IMR-90 (cell line): ENCODE results near the gene GALC. TPM values are rescaled to one million over a fixed set of nuclear protein-coding genes. Genes with fewer than 3 reads are reported as not detected.

Source experiments
- ATAC-seq: fragments of 200-7000 bp; cut with Tn5 transposase; 2 replicates; pipeline ENCODE4 v1.9.1; 2020; ENCODE audit warnings: low read depth, mild to moderate bottlenecking, moderate library complexity
- BruUV-seq: library from RNA; stranded (reverse); fragments of 400-500 nt; replicated peaks from 2 replicates; lab custom pipeline; 2021; lab: Mats Ljungman, UMichigan
- CTCF ChIA-PET: fragments of 300-600 bp; formaldehyde crosslinking; extraction: SDS; loops from one replicate; lab custom pipeline; 2021; ENCODE audit warnings: antibody characterized with exemption; lab: Yijun Ruan, JAX
- POLR2A ChIA-PET: fragments of 300-600 bp; sonication (Branson Sonifier 250); formaldehyde crosslinking; loops from one replicate; lab custom pipeline; 2022; ENCODE audit warnings: antibody characterized with exemption; ENCODE audit not compliant: unreplicated experiment; lab: Charles Lee
- DNase-seq: peaks from one replicate; pipeline ENCODE4 v3.0.0; 2013
- H2AFZ ChIP-seq: replicated peaks from 2 replicates; pipeline ENCODE3; 2013; ENCODE audit warnings: low read length, mild to moderate bottlenecking; ENCODE audit not compliant: poor library complexity
- H2AK5ac ChIP-seq: 2 replicates; pipeline ENCODE4 v1.6.1; 2013; ENCODE audit warnings: low read depth, low read length, inconsistent platforms
- H2AK9ac ChIP-seq: replicated peaks from 2 replicates; pipeline ENCODE3; 2013; ENCODE audit warnings: mild to moderate bottlenecking, low read depth, low read length, moderate library complexity; ENCODE audit not compliant: poor library complexity
- H2BK120ac ChIP-seq: 2 replicates; pipeline ENCODE4 v1.6.1; 2013; ENCODE audit warnings: low read depth, low read length, inconsistent platforms
- H2BK15ac ChIP-seq: 3 replicates; pipeline ENCODE4 v1.6.1; 2013; ENCODE audit warnings: low read depth, low read length, inconsistent platforms
- H2BK20ac ChIP-seq: 2 replicates; pipeline ENCODE4 v1.6.1; 2013; ENCODE audit warnings: low read depth, mild to moderate bottlenecking, inconsistent platforms, low read length, moderate library complexity
- H2BK5ac ChIP-seq: 2 replicates; pipeline ENCODE4 v1.6.1; 2013; ENCODE audit warnings: mild to moderate bottlenecking, low read depth, low read length, inconsistent platforms; ENCODE audit not compliant: poor library complexity, severe bottlenecking
- H3K14ac ChIP-seq: replicated peaks from 2 replicates; pipeline ENCODE4 v1.6.1; 2013; ENCODE audit warnings: low read depth, low read length, inconsistent platforms
- H3K18ac ChIP-seq: 2 replicates; pipeline ENCODE4 v1.6.1; 2013; ENCODE audit warnings: low read depth, low read length, control low read depth
- H3K23ac ChIP-seq: 2 replicates; pipeline ENCODE4 v1.6.1; 2013; ENCODE audit warnings: low read depth, low read length, inconsistent platforms
- H3K27ac ChIP-seq: 2 replicates; pipeline ENCODE4 v1.5.1; 2013; ENCODE audit warnings: mild to moderate bottlenecking, control low read depth, low read length; ENCODE audit not compliant: insufficient read depth
- H3K27me3 ChIP-seq: 2 replicates; pipeline ENCODE4 v1.6.1; 2013; ENCODE audit warnings: low read length; ENCODE audit not compliant: control insufficient read depth, insufficient read depth
- H3K36me3 ChIP-seq: 2 replicates; pipeline ENCODE4 v1.6.1; 2013; ENCODE audit warnings: low read length, mixed read lengths; ENCODE audit not compliant: control insufficient read depth, insufficient read depth
- H3K4ac ChIP-seq: 2 replicates; pipeline ENCODE4 v1.6.1; 2013; ENCODE audit warnings: low read depth, low read length, inconsistent platforms
- H3K4me1 ChIP-seq: 2 replicates; pipeline ENCODE4 v1.6.1; 2013; ENCODE audit warnings: low read length, mixed read lengths; ENCODE audit not compliant: control insufficient read depth, insufficient read depth
- H3K4me2 ChIP-seq: 2 replicates; pipeline ENCODE4 v1.6.1; 2013; ENCODE audit warnings: low read depth, mild to moderate bottlenecking, control low read depth, low read length, moderate library complexity
- H3K4me3 ChIP-seq: 2 replicates; pipeline ENCODE4 v1.5.1; 2013; ENCODE audit warnings: low read depth, mild to moderate bottlenecking, control low read depth, low read length, moderate library complexity; ENCODE audit not compliant: insufficient read depth
- H3K56ac ChIP-seq: 2 replicates; pipeline ENCODE4 v1.6.1; 2013; ENCODE audit warnings: low read length, inconsistent platforms; ENCODE audit not compliant: insufficient read depth; ENCODE audit errors: extremely low read depth
- H3K79me1 ChIP-seq, 2 experiments: 2 replicates each; pipeline ENCODE4 v1.6.1; 2013; ENCODE audit warnings: low read length in 2 of 2, inconsistent platforms in 1 of 2, low read depth in 1 of 2
- H3K9ac ChIP-seq: 2 replicates; pipeline ENCODE4 v1.6.1; 2013; ENCODE audit warnings: low read depth, low read length, control low read depth
- H3K9me1 ChIP-seq: 2 replicates; pipeline ENCODE4 v1.6.1; 2013; ENCODE audit warnings: low read length, inconsistent platforms; ENCODE audit not compliant: insufficient read depth
- H3K9me3 ChIP-seq: 2 replicates; pipeline ENCODE4 v1.6.1; 2013; ENCODE audit warnings: low read length; ENCODE audit not compliant: control insufficient read depth, insufficient read depth
- H4K20me1 ChIP-seq: 2 replicates; pipeline ENCODE4 v1.6.1; 2013; ENCODE audit warnings: low read length, inconsistent platforms; ENCODE audit not compliant: insufficient read depth
- H4K5ac ChIP-seq: 2 replicates; pipeline ENCODE4 v1.6.1; 2013; ENCODE audit warnings: mild to moderate bottlenecking, low read depth, low read length, control low read depth
- H4K8ac ChIP-seq, 2 experiments: 2 replicates each; pipeline ENCODE4 v1.6.1; 2013; ENCODE audit warnings: low read depth in 2 of 2, low read length in 2 of 2, control low read depth in 1 of 2, inconsistent platforms in 1 of 2
- H4K91ac ChIP-seq: 2 replicates; pipeline ENCODE4 v1.6.1; 2013; ENCODE audit warnings: low read depth, low read length, inconsistent platforms; ENCODE audit not compliant: insufficient read depth
- BHLHE40 ChIP-seq: fragments of 150-350 bp; IDR thresholded peaks from 2 replicates; pipeline ENCODE4 v1.6.1; 2016; ENCODE audit warnings: mild to moderate bottlenecking, low read depth, low read length
- CEBPB ChIP-seq: IDR thresholded peaks from 2 replicates; pipeline ENCODE4 v1.6.1; 2012; ENCODE audit warnings: low read depth, low read length, improper control_type of control experiment
- CHD1 ChIP-seq: IDR thresholded peaks from 2 replicates; pipeline ENCODE4 v1.6.1; 2012; ENCODE audit warnings: low read depth, low read length, improper control_type of control experiment
- CTCF ChIP-seq: conservative IDR thresholded peaks from 2 replicates; pipeline ENCODE4 v1.5.1; 2012; ENCODE audit warnings: mild to moderate bottlenecking, low read depth, low read length, improper control_type of control experiment
- FOS ChIP-seq: fragments of 150-350 bp; IDR thresholded peaks from 2 replicates; pipeline ENCODE4 v1.6.1; 2016; ENCODE audit warnings: low read depth, low read length
- MAZ ChIP-seq: IDR thresholded peaks from 2 replicates; pipeline ENCODE4 v1.6.1; 2012; ENCODE audit warnings: low read depth, mild to moderate bottlenecking, low read length, improper control_type of control experiment, moderate library complexity, borderline replicate concordance
- MXI1 ChIP-seq: IDR thresholded peaks from 2 replicates; pipeline ENCODE4 v1.6.1; 2012; ENCODE audit warnings: low read depth, mild to moderate bottlenecking, low read length, moderate library complexity, borderline replicate concordance
- NFE2L2 ChIP-seq: fragments of 150-350 bp; IDR thresholded peaks from 2 replicates; pipeline ENCODE4 v1.6.1; 2016; ENCODE audit warnings: low read depth, mild to moderate bottlenecking, low read length
- POLR2A ChIP-seq: IDR thresholded peaks from 2 replicates; pipeline ENCODE4 v1.6.1; 2012; ENCODE audit warnings: mild to moderate bottlenecking, low read depth, low read length
- RCOR1 ChIP-seq: IDR thresholded peaks from 2 replicates; pipeline ENCODE4 v1.6.1; 2012; ENCODE audit warnings: mild to moderate bottlenecking, low read length, improper control_type of control experiment; ENCODE audit not compliant: insufficient replicate concordance
- RFX5 ChIP-seq: IDR thresholded peaks from 2 replicates; pipeline ENCODE4 v1.8.0; 2012; ENCODE audit warnings: low read depth, mild to moderate bottlenecking, low read length, moderate library complexity
- USF2 ChIP-seq: fragments of 150-350 bp; IDR thresholded peaks from 2 replicates; pipeline ENCODE4 v1.6.1; 2017; ENCODE audit warnings: mild to moderate bottlenecking, antibody characterized with exemption, low read length, low read depth
- WGBS, 2 experiments: methylation state at CpG; one replicate each; pipeline versions ENCODE4 v1.1.5 to v1.1.7; 2013; ENCODE audit warnings: missing lambda C conversion rate in 2 of 2; ENCODE audit not compliant: insufficient read length in 1 of 2; ENCODE audit errors: extremely low coverage in 2 of 2; 5-methylcytosine and 5-hydroxymethylcytosine counted together
- dilution Hi-C: fragments of 300-500 bp; cut with HindIII; formaldehyde crosslinking; loops from one replicate; pipeline ENCODE4 v1.14.3; 2018; ENCODE audit warnings: low sequenced_read_pairs; ENCODE audit not compliant: unreplicated experiment
- in situ Hi-C: fragments of 300-500 bp; cut with MboI; formaldehyde crosslinking; loops from 3 replicates; pipeline ENCODE4 v1.14.3; 2019; ENCODE audit warnings: low sequenced_read_pairs, inconsistent platforms, mixed read lengths
- intact Hi-C: fragments of 100-400 bp; cut with micrococcal nuclease; formaldehyde crosslinking; loops from 2 replicates; pipeline ENCODE4 v1.10.0; 2022
- polyA plus RNA-seq, 3 experiments: library from polyadenylated mRNA; depleted of rRNA; stranded (reverse); fragments of >200 nt; gene quantifications; 2 replicates each; pipeline ENCODE4 v1.2.3, GENCODE V29; 2012; ENCODE audit warnings: low replicate concordance in 1 of 3
- total RNA-seq: library from RNA; depleted of rRNA; stranded (reverse); fragments of >200 nt; gene quantifications from 2 replicates; pipeline ENCODE4 v1.2.3, GENCODE V29; 2012

The GALC gene
- total and polyA plus RNA-seq, 2 of the 4 experiments (the other 2 are of a cell fraction) = 6.3 to 7.9 TPM

- Histone ChIP-seq H3K4me3 (no peak overlapping the region), H3K14ac (no peak overlapping the region), H3K27me3 (no peaks in the 10 kb centered on the region), H4K91ac (no peak overlapping the region), H4K5ac (no peak overlapping the region), H2BK20ac (no peak overlapping the region), H3K56ac (no peak overlapping the region), H3K23ac (no peak overlapping the region), H2AK9ac (no peak overlapping the region), H3K4me2 (no peak overlapping the region), H3K18ac (no peak overlapping the region), H3K9me3 (no peaks in the 10 kb centered on the region), H3K9me1 (no peaks in the 10 kb centered on the region), H3K4ac (no peak overlapping the region), H3K36me3 (no peaks in the 10 kb centered on the region), H2AFZ (no peak overlapping the region), H2BK5ac (no peak overlapping the region), H2BK120ac (no peak overlapping the region), H2AK5ac (no peak overlapping the region), H3K27ac (no peak overlapping the region), H3K9ac (no peak overlapping the region), H4K8ac (no peak overlapping the region), H2BK15ac (no peak overlapping the region), H4K20me1 (no peaks in the 10 kb centered on the region), H3K4me1 (no peaks in the 10 kb centered on the region), H3K79me1 (no peaks in the 10 kb centered on the region)
- CTCF ChIA-PET = no interaction called here
- TF ChIP-seq RFX5 (no peak), MXI1 (no peak), FOS (no peak), CTCF (no peak), NFE2L2 (no peak), BHLHE40 (no peak), POLR2A (no peak), USF2 (no peak), CEBPB (no peak), RCOR1 (no peak), MAZ (no peak), CHD1 (no peak)
- intact Hi-C loops = no loop called here
- DNase-seq (no peak), ATAC-seq (no peak)
- POLR2A ChIA-PET = no interaction called here
- dilution Hi-C loops = no loop called here
- BruUV-seq = no TSS peak
- WGBS, 2 experiments = no CpG with 5 or more reads among the region's 2 CpGs
- in situ Hi-C loops = no loop called here
These were observed 33.9 kb upstream of the GALC start for GRCh38 chr14:88026890-88027289.
